Esophagus squamous epithelium (tissue), 5 donors: ENCODE data around the gene TNNT1. TPM values are rescaled to one million over a fixed set of nuclear protein-coding genes. Genes with fewer than 3 reads are reported as not detected.

Source experiments
- DNase-seq: peaks from one replicate; lab custom pipeline; 2025; lab: John Stamatoyannopoulos, UW
- H3K27ac ChIP-seq, 4 donors: fragments of 200-600 bp; sonication (generic); one replicate each; pipeline ENCODE4 v1.5.1; 2016 to 2019; ENCODE audit warnings: mild to moderate bottlenecking in 1 of 4
- H3K27me3 ChIP-seq, 4 donors: fragments of 200-600 bp; sonication (generic); 1 replicate in 3 of 4; 2 replicates in 1 of 4; pipeline versions ENCODE4 v1.5.1 to v1.6.0; 2017 to 2021; ENCODE audit warnings: antibody characterized with exemption in 1 of 4
- H3K36me3 ChIP-seq, 3 donors: fragments of 200-600 bp; sonication (generic); one replicate each; pipeline ENCODE4 v1.5.1; 2016 to 2019
- H3K4me1 ChIP-seq, 3 donors: fragments of 200-600 bp; sonication (generic); one replicate each; pipeline ENCODE4 v1.5.1; 2017 to 2019
- H3K4me3 ChIP-seq, 4 donors: fragments of 200-600 bp; sonication (generic); 1 replicate in 3 of 4; 2 replicates in 1 of 4; pipeline ENCODE4 v1.5.1; 2016 to 2019; ENCODE audit warnings: mild to moderate bottlenecking in 2 of 4, moderate library complexity in 1 of 4
- H3K9me3 ChIP-seq, 3 donors: fragments of 200-600 bp; sonication (generic); one replicate each; pipeline ENCODE4 v1.5.1; 2016 to 2019
- POLR2A ChIP-seq, 4 donors: fragments of 450-650 bp; IDR thresholded peaks; one replicate each; pipeline ENCODE4 v1.6.1; 2017; ENCODE audit warnings: antibody characterized with exemption in 4 of 4, mild to moderate bottlenecking in 4 of 4, moderate library complexity in 3 of 4
- WGBS, 2 donors: methylation state at CpG; one replicate each; pipeline ENCODE4 v1.1.5; 2018; 5-methylcytosine and 5-hydroxymethylcytosine counted together
- intact Hi-C: fragments of 100-400 bp; cut with DNase I; formaldehyde crosslinking; loops from one replicate; pipeline ENCODE4 v1.15.0; 2022
- total RNA-seq, 4 donors: library from RNA; depleted of rRNA; stranded (reverse); fragments of >200 nt; gene quantifications; one replicate each; pipeline ENCODE4 v1.1.0, GENCODE V29; 2016
- TF ChIP-seq, protein P1 (sequence below), 6 experiments: fragments of 450-650 bp in 4 of 6; fragments of 200-600 bp in 2 of 6; sonication (generic) in 2 of 6; IDR thresholded peaks; one replicate each; pipeline ENCODE4 v1.5.1; 2016 to 2019; ENCODE audit warnings: antibody characterized with exemption in 6 of 6, mild to moderate bottlenecking in 4 of 6, moderate library complexity in 4 of 6
- donor health status: DM: yes; HTN: yes; CAD: no.

TNNT1 gene
- total RNA-seq, 4 donors from 2014 or later, result 3.3 to 23.1 (median 6.2) TPM

DNA sequence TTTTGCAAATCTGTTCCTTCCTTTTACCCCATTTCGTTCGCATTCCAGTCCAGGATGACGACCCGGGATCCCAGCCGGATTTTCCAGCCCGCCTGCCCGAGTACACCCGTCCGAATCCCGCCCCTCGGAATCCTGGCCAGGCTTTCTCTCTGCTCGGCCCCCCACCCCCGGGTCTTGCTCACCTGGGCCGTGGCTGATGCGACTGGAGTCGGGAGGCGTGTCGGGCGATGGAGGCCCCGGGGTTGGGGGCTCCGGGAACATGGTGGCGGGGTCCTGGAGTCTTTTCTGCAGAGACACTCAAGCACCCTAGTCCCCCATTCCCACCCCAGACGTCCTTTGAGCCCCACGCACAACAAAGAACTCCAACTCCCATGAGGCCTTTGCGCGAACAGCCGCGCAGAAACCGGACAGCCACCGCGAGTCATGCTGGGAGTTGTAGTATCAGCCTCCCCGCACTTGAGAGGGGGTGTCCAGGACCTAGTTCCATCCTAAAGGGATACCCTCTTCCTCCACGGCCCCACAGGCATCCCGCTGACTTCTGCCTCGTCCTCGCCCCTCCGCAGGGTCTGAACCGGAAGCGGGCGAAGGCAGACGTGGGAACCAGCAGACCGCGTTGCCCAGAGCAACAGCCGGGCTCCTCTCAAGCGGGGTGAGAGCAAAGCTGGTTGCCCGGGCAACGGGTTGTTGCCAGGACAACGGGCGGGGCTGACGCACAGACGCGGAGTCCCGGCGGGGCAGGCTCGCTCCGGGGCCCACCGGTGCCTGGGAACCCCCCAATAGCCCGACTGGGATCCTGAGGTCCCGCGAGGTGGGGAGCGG lies 30.0 kb upstream of the TNNT1 start:
- Histone ChIP-seq H3K36me3 (no peaks in the 10 kb centered on the region), H3K27me3 (peaks cover 6 to 99% (median 17%) of the 10 kb centered on the region in 4 donors), H3K4me1 (peaks cover 11 to 26% (median 16%) of the 10 kb centered on the region in 3 donors), H3K9me3 (no peaks in the 10 kb centered on the region), H3K27ac (no peak overlapping the region), H3K4me3 (peak overlapping the region in 3 of 4 donors; percentile 6 to 48 (median 34))
- DNase-seq, result no peak
- TF ChIP-seq POLR2A (IDR thresholded peaks at IDR 0.05), result no peak
- TF ChIP-seq, protein P1, sequence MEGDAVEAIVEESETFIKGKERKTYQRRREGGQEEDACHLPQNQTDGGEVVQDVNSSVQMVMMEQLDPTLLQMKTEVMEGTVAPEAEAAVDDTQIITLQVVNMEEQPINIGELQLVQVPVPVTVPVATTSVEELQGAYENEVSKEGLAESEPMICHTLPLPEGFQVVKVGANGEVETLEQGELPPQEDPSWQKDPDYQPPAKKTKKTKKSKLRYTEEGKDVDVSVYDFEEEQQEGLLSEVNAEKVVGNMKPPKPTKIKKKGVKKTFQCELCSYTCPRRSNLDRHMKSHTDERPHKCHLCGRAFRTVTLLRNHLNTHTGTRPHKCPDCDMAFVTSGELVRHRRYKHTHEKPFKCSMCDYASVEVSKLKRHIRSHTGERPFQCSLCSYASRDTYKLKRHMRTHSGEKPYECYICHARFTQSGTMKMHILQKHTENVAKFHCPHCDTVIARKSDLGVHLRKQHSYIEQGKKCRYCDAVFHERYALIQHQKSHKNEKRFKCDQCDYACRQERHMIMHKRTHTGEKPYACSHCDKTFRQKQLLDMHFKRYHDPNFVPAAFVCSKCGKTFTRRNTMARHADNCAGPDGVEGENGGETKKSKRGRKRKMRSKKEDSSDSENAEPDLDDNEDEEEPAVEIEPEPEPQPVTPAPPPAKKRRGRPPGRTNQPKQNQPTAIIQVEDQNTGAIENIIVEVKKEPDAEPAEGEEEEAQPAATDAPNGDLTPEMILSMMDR (IDR thresholded peaks at IDR 0.05), result no peak
- 13 to 21% methylated on average over 14 to 27 of the region's 61 CpGs for WGBS, 2 donors
- intact Hi-C loops, result no loop called here

DNA sequence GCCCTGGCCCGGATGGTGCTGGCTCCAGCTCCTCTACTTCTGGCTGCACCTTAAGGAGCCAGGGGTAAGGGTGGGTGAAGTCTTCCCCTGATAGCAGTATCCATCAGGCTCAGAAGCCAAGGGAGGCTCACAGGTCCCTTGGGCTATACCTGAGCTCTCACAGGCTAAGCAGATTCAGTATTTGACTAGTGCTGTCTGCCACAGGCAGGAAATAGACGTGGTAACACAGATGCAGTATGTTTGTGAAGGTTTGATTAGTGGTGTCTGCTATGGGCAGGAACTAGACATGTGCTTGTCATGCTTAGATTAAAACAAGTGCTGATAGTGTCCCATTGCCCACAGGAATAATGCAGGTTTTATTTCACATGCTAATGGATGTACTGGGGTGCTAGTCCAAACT lies 27.1 kb upstream of the TNNT1 start:
- intact Hi-C loops, result no loop called here
- 25 to 44% methylated on average over 1 to 2 of the region's 2 CpGs for WGBS, 2 donors
- Histone ChIP-seq H3K4me1 (peaks cover 16 to 38% (median 24%) of the 10 kb centered on the region in 3 donors), H3K9me3 (no peaks in the 10 kb centered on the region), H3K27ac (no peak overlapping the region), H3K36me3 (no peaks in the 10 kb centered on the region), H3K4me3 (no peak overlapping the region), H3K27me3 (peaks cover 14 to 100% (median 22%) of the 10 kb centered on the region in 4 donors)
- no peak for DNase-seq
- no peak for TF ChIP-seq POLR2A (IDR thresholded peaks at IDR 0.05)
- TF ChIP-seq, protein P1 (IDR thresholded peaks at IDR 0.05), result no peak

DNA sequence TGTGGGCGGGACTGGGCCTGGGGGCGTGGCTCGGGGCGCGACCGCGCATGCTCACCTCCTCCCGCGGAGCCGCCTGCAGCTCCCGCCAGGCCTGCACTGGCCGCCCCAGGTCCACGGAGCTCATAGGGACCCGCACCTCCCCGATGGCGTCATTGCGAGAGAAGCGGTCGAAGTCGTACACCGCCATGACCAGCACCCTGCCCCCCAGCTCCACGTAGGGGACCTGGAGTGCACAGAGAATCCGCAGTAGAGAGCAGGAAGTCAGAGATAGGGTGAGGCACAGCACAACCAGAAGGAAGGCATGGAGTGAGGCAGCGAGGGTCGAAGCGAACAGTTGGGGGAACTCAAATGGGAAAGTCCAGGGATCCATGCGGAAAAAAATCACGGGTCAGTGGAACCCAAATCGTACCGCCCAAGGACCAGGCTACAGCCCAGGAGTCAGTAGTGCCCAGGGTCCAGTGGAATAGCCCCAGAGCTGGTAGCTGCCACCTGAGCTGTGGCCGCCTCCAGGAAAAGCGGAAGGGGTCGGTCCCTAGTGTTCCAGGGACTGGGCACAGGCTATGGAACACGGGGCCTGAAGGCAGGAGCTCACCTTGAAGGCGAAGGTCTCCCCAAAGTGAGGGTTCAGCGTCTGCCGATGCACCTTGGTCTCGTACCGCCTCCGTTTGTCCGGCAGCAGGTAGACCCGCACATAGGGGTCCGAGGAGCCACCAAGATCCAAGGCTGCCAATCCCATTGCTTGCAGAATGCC lies 26.3 kb upstream of the TNNT1 start:
- no peak for DNase-seq
- WGBS, 2 donors, result 77 to 80% methylated on average over 13 to 14 of the region's 43 CpGs
- Histone ChIP-seq H3K4me1 (peaks cover 16 to 36% (median 24%) of the 10 kb centered on the region in 3 donors), H3K4me3 (no peak overlapping the region), H3K27ac (no peak overlapping the region), H3K36me3 (no peaks in the 10 kb centered on the region), H3K9me3 (no peaks in the 10 kb centered on the region), H3K27me3 (peaks cover 14 to 100% (median 21%) of the 10 kb centered on the region in 4 donors)
- intact Hi-C loops, result no loop called here
- TF ChIP-seq POLR2A (IDR thresholded peaks at IDR 0.05), result no peak
- TF ChIP-seq, protein P1 (IDR thresholded peaks at IDR 0.05), result no peak

DNA sequence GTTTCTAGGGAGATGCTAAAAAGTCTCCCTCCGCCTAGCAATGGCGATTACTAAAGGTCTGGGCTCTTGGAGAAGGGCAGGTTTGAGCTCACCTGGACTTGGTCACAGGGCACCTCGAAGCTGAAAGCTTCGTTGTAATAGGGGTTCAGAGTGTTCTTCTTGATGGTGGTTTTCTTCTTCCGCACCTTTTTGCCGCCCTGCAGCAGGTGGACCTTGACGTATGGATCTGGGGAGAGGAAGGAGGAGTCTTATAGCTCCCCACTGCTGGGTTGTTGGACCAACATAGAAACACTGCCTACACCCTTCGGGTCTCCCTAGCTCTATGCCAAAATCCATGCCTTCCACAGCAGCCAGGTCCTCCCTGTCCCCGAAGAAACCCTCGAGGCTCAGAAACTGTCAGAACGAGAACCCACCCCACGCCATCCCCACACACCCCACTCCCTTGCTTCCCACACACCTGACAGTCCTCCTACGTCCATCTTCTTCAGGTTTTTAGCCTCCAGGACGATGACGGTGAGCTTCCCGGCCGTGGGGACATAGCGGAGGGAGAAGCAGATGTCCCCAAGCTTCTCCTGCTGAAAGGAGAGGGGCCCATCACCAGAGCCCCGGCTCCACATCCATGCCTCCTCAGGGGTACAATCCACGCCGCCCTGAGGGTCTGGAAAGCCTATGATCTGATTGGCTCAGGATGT lies 25.6 kb upstream of the TNNT1 start:
- 57 to 64% methylated on average over 10 to 12 of the region's 21 CpGs for WGBS, 2 donors
- Histone ChIP-seq H3K27me3 (peaks cover 9 to 100% (median 17%) of the 10 kb centered on the region in 4 donors), H3K4me1 (peaks cover 12 to 29% (median 17%) of the 10 kb centered on the region in 3 donors), H3K9me3 (no peaks in the 10 kb centered on the region), H3K4me3 (no peak overlapping the region), H3K36me3 (no peaks in the 10 kb centered on the region), H3K27ac (no peak overlapping the region)
- intact Hi-C loops, result no loop called here
- DNase-seq, result no peak
- no peak for TF ChIP-seq POLR2A (IDR thresholded peaks at IDR 0.05)
- TF ChIP-seq, protein P1 (IDR thresholded peaks at IDR 0.05), result no peak
